ENCODE data around the gene RCN2.

DNA sequence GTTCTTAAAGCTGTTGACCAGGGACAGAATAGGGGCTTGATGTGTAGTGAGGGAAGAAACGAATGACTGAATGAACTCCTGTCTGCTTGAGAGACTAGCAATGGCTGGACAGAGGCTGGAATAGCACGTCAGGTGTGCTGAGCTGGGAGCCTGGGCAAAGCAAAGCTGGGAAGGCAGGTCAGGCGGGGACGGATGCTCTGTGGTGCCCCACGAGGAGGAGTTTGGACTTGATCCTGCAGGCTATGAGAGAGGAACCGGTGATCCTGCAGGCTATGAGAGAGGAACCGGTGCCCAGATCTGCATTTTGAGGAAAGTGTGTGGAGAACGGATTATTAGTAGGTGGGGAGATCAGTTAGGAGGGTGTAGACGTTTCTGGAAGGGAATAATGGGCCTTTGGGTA lies 32.0 kb downstream of the RCN2 start:
- TF ChIP-seq CTCF (IDR thresholded peaks at IDR 0.05) (peak in 1 of 6 experiments; percentile 11), POLR2A (IDR thresholded peaks at IDR 0.05) (no peak)

Data from esophagus squamous epithelium (tissue), 4 donors.